Sigmoid colon (tissue), 4 donors: ENCODE measurements around the gene SLC38A2.

Source experiments
- EP300 ChIP-seq, 4 donors: sonication (generic); formaldehyde crosslinking; IDR thresholded peaks; one replicate each; pipeline ENCODE4 v1.6.1; 2017; ENCODE audit warnings: antibody characterized with exemption in 4 of 4
- POLR2A ChIP-seq, 2 donors: fragments of 450-650 bp; IDR thresholded peaks; one replicate each; pipeline ENCODE4 v1.6.1; 2016; ENCODE audit warnings: antibody characterized with exemption in 2 of 2, mild to moderate bottlenecking in 2 of 2, moderate library complexity in 2 of 2
- POLR2AphosphoS5 ChIP-seq, 4 donors: sonication (generic); formaldehyde crosslinking; IDR thresholded peaks; one replicate each; pipeline ENCODE4 v1.6.1; 2017; ENCODE audit warnings: antibody characterized with exemption in 4 of 4
- TF ChIP-seq, protein P1 (sequence below), 4 experiments: fragments of 450-650 bp in 3 of 4; fragments of 200-600 bp in 1 of 4; IDR thresholded peaks; one replicate each; pipeline ENCODE4 v1.5.1; 2016 to 2019; ENCODE audit warnings: antibody characterized with exemption in 4 of 4, mild to moderate bottlenecking in 3 of 4, moderate library complexity in 2 of 4

DNA sequence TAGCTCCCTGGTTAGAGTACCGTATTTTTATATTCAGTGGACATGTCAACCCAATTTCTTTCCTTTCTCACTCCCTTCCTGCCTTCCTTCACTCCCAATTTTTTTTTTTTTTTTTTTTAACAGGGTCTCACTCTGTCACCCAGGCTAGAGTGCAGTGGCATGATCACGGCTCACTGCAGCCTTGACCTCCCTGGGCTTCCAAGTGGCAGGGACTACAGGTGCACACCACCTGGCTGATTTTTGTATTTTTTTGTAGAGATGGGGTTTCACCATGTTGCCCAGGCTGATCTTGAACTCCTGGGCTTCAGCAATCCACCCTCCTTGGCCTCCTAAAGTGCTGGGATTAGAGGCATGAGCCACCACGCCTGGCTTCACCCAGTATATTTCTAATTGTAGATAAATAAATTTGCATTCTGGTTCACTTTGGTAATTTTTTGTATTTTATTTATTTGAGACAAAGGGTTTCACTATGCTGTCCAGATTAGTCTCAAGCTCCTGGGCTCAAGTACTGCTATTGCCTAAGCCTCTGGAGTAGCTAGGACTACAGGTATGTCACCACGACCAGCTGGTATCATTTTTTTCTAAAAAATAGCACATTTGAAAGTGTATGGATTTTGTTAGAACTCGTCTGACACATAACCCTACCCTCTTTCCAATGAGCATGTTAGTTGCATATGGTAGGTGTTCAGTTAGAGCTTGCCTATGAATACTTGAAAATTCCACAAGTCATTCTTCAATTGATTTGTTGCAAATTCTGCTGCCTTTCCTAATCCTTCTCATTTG is 15.7 kb downstream of the SLC38A2 start:
- TF ChIP-seq, protein P1, sequence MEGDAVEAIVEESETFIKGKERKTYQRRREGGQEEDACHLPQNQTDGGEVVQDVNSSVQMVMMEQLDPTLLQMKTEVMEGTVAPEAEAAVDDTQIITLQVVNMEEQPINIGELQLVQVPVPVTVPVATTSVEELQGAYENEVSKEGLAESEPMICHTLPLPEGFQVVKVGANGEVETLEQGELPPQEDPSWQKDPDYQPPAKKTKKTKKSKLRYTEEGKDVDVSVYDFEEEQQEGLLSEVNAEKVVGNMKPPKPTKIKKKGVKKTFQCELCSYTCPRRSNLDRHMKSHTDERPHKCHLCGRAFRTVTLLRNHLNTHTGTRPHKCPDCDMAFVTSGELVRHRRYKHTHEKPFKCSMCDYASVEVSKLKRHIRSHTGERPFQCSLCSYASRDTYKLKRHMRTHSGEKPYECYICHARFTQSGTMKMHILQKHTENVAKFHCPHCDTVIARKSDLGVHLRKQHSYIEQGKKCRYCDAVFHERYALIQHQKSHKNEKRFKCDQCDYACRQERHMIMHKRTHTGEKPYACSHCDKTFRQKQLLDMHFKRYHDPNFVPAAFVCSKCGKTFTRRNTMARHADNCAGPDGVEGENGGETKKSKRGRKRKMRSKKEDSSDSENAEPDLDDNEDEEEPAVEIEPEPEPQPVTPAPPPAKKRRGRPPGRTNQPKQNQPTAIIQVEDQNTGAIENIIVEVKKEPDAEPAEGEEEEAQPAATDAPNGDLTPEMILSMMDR (IDR thresholded peaks at IDR 0.05): no peak
- TF ChIP-seq POLR2A (IDR thresholded peaks at IDR 0.05) (no peak), EP300 (IDR thresholded peaks at IDR 0.05) (no peak), POLR2AphosphoS5 (IDR thresholded peaks at IDR 0.05) (no peak)
